Stimulated activated CD8-positive, alpha-beta memory T cell treated with anti-CD3 and anti-CD28 coated beads, Interleukin-15, amount 100 ng/mL, for 48 hours (primary cell): ENCODE data around the gene GMEB2.

Experiments
- DNase-seq, 2 donors: peaks; one replicate each; pipeline ENCODE4 v3.0.0-alpha.2; 2020; ENCODE audit warnings: low read depth in 2 of 2

GMEB2 gene

DNA sequence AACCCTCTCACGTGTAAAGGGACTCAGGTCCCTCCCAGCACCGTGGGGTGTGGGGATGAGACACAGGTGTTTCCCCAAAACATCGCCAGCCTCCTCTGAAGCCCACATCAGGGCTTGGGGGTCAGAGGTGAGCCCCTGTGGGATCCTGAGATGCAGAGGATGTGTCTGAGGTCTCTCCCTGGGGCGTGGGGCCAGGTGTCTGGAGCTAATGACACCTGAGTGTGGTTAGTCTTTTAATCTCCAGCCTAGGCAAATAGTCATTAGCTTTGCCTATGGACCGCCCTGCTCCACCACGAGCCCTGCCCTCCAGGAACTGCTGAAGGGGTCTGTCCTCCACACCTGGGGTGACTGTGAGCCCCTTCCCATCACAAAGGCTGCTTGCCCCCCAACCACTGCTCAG is 81.1 kb downstream of the GMEB2 start:
- no peak for DNase-seq

DNA sequence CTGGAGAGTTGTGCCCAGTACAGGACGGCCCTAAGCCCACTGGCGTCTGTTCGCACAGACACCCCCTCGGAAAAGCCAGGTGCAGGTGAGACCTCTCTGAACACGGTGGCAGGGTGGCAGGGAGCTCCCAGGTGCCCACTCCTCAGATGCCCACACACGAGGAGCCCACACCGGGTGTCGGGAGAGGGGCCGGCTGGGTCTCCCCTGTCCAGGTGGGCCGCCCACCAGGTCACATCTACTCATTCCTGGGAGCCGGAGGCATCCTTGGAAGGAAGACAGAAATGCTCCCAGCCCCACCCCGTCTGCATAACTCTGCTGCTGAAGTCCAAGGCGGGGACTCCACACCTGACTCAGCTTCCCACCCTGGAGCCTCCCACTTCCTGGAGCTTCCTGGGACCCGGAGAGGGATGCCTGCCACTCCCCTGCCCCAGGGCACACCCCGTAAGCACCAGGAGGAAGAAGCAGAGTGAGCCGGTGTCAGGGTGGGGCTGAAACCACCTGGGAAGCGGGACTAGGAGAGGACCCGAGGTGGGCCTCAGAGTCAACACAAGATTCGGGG is 81.9 kb downstream of the GMEB2 start:
- no peak for DNase-seq

GRCh38 chr20:63544241-63544957 is 82.5 kb downstream of the GMEB2 start:
- DNase-seq, result no peak

- DNase-seq, result no peak
Measured at GRCh38 chr20:63543733-63544132, 83.2 kb downstream of the GMEB2 start.

DNA sequence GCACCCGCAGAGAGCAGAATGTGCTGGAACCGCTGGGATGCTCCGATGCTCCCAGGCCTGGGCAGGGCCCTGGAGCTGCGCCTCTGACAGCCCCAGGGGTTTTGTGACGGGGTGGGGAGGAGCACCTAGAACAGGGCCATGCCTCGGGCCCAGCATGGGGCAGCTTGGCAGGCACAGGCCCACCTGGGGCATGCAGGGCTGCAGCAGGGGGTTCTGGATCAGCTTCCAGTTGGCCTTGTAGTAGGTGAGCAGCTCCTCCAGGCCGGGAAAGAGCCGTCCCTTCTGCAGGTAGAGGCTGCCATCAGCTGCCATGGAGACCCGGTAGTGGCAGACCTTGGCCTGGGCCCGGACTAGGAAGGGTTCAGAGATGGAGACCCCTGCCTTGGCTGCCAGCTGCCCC is 83.8 kb downstream of the GMEB2 start:
- no peak for DNase-seq

DNA sequence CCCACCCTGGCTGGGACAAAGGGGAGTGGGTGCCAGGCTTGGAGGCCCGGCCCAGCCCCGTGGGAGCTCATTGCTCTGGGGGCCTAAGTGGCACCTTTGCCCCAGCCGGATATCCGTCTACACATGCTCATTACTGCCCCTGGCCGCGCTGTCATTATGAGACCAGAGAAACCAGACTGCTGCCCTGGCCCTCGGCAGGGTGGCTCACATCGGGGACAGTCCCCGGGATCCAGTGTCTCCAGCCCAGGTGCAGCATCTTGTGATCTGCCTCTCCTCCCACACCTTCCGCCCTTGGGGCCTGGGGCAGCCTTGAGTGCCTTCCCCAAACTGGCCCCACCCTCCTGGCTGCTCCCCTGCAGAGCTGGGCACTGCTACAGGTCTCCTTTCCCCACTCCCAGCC is 84.2 kb downstream of the GMEB2 start:
- DNase-seq, result no peak

DNA sequence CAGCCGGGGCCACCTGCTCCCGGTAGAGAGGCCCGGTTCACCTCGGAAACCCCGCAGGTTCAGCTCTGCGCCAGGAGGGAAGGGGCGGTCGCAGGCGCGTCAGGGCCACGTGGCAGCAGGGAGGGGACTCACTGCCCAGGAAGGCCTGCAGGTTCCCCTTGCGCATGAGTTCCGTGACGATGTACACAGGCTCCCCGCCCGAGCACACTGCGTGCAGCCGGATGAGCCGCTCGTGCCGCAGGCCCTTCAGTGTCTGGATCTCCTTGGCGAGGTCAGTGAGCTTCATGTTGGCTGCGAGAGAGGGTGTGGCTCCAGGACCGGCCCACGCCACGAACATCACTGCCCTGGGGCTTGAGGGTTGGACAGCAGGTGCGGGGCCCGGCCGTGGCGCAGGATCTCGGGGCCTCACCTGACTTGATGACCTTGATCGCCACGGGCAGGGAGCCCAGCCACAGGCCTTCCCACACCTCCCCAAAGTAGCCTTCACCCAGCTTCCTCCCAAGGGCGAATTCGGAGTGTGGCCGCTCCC is 84.8 kb downstream of the GMEB2 start:
- no peak for DNase-seq

- DNase-seq, result no peak
Measured at GRCh38 chr20:63541371-63541770, 85.5 kb downstream of the GMEB2 start.

GRCh38 chr20:63540417-63541186 is 86.3 kb downstream of the GMEB2 start:
- peak in 1 of 2 donors; percentile 34 for DNase-seq

DNA sequence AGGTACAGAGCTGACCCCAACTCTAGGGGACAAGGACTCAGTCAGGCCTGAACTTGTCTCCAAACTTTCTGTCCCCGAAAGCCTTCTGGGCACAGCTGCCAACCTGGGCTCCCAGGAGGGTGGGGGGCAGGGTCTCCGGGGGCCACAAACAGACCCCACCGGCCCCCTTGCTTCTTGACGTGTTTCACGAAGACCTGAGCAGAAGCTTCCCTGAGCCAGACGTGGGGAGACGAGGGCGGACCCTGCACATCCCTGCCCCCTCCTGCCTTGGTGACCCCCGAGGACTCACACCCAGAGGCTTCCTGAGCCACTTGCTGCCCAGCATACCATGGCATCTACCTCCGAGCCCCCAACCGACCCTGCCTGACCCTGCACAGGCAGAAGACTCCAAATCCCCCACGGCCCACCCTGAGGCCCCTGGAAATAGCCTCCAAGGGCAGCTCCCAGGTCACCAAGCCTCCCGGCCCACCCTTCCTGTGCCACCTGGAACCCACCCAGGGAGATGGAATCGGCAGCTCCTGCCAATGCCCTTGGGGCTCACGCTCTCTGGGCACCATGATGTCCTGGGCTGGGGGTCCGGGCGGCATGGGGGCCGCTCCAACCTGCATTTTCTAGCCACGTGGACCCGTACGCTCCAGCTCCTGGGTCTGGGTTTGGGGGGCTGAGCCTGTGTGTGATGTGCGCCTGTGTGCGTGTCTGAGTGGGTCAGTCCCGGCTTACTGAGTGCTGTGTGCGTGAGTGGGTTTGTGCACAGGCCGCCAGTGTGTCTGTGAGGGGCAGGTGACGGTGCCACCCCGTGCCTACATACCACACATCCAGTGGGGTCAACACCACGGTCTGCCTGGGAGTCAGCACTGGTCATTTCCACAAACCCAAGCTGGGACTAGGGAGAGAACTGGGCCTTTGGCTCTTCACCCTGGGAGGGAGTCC is 87.2 kb downstream of the GMEB2 start:
- no peak for DNase-seq

DNA sequence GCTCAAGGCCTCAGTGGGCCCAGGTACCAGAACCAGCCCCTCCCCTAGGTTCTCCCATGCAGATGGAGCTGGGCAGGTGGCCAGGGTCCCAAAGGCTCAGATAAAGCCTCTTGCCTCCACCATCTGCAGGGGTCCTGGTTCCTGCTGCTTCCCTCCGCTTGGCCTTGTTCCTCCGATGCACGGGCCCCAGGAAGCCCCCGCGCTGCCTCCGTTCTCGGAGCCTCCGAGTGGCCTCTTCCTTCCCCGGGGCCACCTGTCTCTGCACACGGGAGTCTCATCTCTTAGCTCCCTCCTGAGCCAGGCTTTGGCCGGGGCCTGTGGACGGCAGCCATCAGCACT is 87.8 kb downstream of the GMEB2 start:
- DNase-seq, result no peak

- no peak for DNase-seq
Measured at GRCh38 chr20:63538204-63539091, 88.5 kb downstream of the GMEB2 start.
